ENCODE data around the gene NOPCHAP1. TPM values are rescaled to one million over a fixed set of nuclear protein-coding genes. Genes with fewer than 3 reads are reported as not detected.

Gene NOPCHAP1
- total RNA-seq, 1 donor from 2014 or later: 17.1 TPM

DNA sequence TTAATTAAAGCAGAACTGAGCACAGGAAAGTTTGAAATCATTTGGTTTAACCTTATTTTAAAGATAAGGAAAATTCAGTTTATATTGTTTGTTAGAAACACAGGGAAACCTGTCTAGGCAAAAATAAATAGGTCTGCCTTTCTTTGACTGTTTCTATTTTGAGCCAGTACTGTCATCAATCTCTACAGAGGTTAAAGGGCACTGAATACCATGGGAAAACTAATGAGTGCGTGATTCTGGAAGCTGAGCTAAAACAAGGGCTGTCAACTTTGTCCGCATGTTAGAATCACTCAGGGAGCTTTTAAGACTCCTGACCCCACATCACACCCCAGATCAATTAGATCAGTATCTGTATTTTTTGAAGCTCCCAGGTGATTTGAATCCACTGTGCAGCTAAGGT lies 38.8 kb downstream of the NOPCHAP1 start:
- no peak for DNase-seq (ENCODE audit: low spot score in 2 of 2, unreplicated experiment in 2 of 2)
- H3K4me3 Mint-ChIP-seq: no peak overlapping the region
- H3K9me3 Mint-ChIP-seq: no peaks in the 10 kb centered on the region
- TF ChIP-seq, protein P1, sequence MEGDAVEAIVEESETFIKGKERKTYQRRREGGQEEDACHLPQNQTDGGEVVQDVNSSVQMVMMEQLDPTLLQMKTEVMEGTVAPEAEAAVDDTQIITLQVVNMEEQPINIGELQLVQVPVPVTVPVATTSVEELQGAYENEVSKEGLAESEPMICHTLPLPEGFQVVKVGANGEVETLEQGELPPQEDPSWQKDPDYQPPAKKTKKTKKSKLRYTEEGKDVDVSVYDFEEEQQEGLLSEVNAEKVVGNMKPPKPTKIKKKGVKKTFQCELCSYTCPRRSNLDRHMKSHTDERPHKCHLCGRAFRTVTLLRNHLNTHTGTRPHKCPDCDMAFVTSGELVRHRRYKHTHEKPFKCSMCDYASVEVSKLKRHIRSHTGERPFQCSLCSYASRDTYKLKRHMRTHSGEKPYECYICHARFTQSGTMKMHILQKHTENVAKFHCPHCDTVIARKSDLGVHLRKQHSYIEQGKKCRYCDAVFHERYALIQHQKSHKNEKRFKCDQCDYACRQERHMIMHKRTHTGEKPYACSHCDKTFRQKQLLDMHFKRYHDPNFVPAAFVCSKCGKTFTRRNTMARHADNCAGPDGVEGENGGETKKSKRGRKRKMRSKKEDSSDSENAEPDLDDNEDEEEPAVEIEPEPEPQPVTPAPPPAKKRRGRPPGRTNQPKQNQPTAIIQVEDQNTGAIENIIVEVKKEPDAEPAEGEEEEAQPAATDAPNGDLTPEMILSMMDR (IDR thresholded peaks at IDR 0.05; ENCODE audit: unreplicated experiment): no peak
- H3K27me3 Mint-ChIP-seq (ENCODE audit: low read depth): no peaks in the 10 kb centered on the region
- H3K4me1 Mint-ChIP-seq: peaks cover 39% of the 10 kb centered on the region
- H3K27ac Mint-ChIP-seq: no peak overlapping the region
- H3K36me3 Mint-ChIP-seq: no peaks in the 10 kb centered on the region

DNA sequence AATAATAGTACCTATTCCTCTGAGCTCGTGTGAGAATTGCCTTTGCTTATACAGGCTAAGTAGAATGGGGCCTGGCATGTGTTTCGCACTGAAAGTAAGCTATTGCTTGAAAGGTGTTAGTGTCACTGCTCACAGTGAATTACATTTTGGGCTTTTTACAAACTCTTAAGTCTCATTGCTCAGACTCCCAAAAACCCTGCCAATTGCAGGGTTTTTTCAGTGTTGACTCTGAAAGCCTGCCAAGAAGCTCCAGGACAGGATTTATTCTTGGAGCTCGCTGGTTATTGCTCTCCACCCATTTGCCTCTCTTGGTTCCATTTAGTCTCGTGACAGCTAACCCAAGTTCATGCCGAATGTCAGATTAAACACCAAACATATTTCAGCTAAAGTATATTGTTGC lies 39.8 kb downstream of the NOPCHAP1 start:
- Mint-ChIP-seq H3K4me3 (no peak overlapping the region), H3K9me3 (no peaks in the 10 kb centered on the region), H3K4me1 (peaks cover 29% of the 10 kb centered on the region), H3K27me3 (ENCODE audit: low read depth) (no peaks in the 10 kb centered on the region), H3K36me3 (no peaks in the 10 kb centered on the region), H3K27ac (peak overlapping the region; percentile 67)
- no peak for DNase-seq (ENCODE audit: low spot score in 2 of 2, unreplicated experiment in 2 of 2)
- TF ChIP-seq, protein P1 (IDR thresholded peaks at IDR 0.05; ENCODE audit: unreplicated experiment): no peak

DNA sequence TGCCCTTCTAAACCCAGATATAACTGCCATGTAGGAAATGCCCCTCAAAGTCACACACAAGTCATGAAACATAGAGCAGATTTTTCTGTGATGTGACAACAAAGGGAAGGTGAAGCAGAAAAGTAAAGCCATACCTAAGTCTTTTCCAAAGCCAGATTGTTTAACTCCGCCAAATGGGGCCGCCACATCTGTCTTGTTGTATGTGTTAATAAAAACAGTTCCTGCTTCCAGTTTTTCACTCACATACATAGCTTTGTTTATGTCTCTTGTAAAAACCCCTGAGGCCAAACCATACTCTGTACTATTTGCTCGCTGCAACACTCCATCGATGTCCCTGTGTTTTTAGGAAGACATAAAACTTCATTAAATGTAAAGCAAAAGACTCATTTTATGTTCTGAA lies 40.3 kb downstream of the NOPCHAP1 start:
- no peak overlapping the region for H3K4me3 Mint-ChIP-seq

DNA sequence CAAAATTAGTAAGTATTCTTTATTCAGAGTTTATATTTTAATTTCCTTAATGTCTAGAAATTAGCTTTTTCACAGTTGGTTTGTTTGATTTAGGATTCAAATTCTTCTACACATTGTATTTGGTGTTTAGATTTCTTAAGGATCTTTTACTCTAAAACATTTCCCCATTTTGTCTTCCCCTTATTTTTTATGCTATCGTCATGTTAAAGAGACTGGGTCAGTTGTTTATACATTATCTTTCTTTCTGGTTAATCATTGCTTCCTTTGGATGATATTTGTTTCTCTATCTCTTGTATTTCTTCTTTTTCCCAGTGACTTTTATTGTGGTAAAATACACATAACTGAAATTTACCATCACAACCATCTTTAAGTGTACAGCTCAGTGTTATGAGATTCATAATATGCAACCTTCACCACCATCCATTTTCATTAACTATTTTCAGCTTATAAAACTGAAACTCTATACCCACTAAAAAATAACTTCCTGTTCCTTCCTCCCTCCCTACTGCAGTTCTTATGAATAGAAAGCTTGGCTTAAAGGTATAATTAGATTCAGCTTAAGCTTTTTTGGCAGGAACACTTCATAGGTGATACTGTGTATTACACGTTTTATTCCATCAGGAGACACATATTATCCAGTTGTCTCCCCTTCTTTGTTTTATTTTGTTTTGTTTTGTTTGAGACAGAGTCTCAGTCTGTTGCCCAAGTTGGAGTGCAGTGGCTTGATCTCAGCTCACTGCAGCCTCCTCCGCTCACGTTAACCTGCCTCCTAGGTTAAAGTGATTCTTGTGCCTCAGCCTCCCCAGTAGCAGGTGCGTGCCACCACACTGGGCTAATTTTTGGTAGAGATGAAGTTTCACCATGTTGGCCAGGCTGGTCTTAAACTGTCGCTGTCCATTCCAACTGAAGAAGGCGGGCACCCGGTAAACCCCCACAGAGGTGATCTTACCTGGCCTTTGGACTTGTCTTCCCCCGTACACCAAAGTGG lies 45.0 kb downstream of the NOPCHAP1 start:
- Mint-ChIP-seq H3K9me3 (no peaks in the 10 kb centered on the region), H3K4me1 (peaks cover 10% of the 10 kb centered on the region), H3K36me3 (no peaks in the 10 kb centered on the region), H3K4me3 (no peak overlapping the region), H3K27ac (no peak overlapping the region), H3K27me3 (ENCODE audit: low read depth) (no peaks in the 10 kb centered on the region)
- TF ChIP-seq, protein P1 (IDR thresholded peaks at IDR 0.05; ENCODE audit: unreplicated experiment): no peak
- no peak for DNase-seq (ENCODE audit: low spot score in 2 of 2, unreplicated experiment in 2 of 2)

More for the DNA sequence above, 40.3 kb downstream of the NOPCHAP1 start:
- peaks cover 28% of the 10 kb centered on the region for H3K4me1 Mint-ChIP-seq
- H3K27me3 Mint-ChIP-seq (ENCODE audit: low read depth): no peaks in the 10 kb centered on the region
- no peaks in the 10 kb centered on the region for H3K9me3 Mint-ChIP-seq
- TF ChIP-seq, protein P1 (IDR thresholded peaks at IDR 0.05; ENCODE audit: unreplicated experiment): no peak
- H3K36me3 Mint-ChIP-seq: no peaks in the 10 kb centered on the region
- no peak for DNase-seq (ENCODE audit: low spot score in 2 of 2, unreplicated experiment in 2 of 2)
- peak overlapping the region; percentile 67 for H3K27ac Mint-ChIP-seq

DNA sequence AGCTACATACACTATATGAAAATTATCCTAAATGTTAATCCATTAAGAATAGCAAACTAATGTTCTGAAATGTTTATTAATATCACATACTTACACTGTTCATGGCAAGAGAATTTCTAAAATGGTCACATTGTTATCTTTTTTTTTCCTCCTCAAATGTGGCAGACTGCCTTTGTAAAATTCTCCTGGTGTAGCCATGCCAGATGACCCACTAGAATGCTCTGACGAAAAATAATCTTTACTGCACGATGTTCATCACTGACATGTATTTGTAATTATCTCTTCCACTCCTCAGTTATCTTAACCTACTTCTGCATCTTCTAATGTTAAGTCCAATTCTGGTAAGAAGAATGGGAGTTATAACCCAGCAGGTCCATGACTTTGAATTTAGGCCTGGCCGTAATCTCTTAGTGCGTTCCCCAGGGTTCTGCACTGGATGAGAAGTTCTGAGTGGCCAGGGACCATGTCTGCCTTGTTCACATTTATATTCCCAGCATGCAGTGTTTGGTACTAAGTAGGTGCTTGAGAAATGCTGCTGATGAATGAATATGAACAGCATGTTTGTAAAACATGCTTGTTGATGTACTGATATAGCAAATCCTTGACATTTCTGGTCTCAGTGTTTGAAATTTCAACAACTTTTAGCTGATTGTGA lies 46.7 kb downstream of the NOPCHAP1 start:
- Mint-ChIP-seq H3K36me3 (no peaks in the 10 kb centered on the region), H3K27ac (no peak overlapping the region), H3K4me1 (no peaks in the 10 kb centered on the region), H3K27me3 (ENCODE audit: low read depth) (no peaks in the 10 kb centered on the region), H3K4me3 (no peak overlapping the region), H3K9me3 (no peaks in the 10 kb centered on the region)
- TF ChIP-seq, protein P1 (IDR thresholded peaks at IDR 0.05; ENCODE audit: unreplicated experiment): no peak
- no peak for DNase-seq (ENCODE audit: low spot score in 2 of 2, unreplicated experiment in 2 of 2)

All from mesothelial cell of epicardium (in vitro differentiated cells).